HEK293 (cell line): Measurements from ENCODE around the gene SH3RF3.

Experiments
- CTCF ChIA-PET: fragments of 350-600 bp; formaldehyde crosslinking; extraction: SDS; loops from one replicate; lab custom pipeline; 2021; ENCODE audit warnings: antibody characterized with exemption; lab: Yijun Ruan, JAX
- POLR2A ChIA-PET: fragments of 300-600 bp; formaldehyde crosslinking; extraction: SDS; loops from one replicate; lab custom pipeline; 2020; ENCODE audit warnings: antibody characterized with exemption, inconsistent platforms; lab: Yijun Ruan, JAX
- H3K27ac ChIP-seq: fragments of 200-500 bp; sonication (Bioruptor generic); 2 replicates; pipeline ENCODE4 v1.5.1; 2014; ENCODE audit warnings: low read depth, low read length, control low read depth, inconsistent platforms; ENCODE audit errors: extremely low read depth
- H3K36me3 ChIP-seq, 2 experiments: fragments of 200-500 bp in 1 of 2; sonication (Bioruptor generic) in 1 of 2; 1 replicate in 1 of 2; 2 replicates in 1 of 2; pipeline ENCODE4 v1.5.1; 2014 to 2017; ENCODE audit warnings: inconsistent platforms in 2 of 2, low read length in 2 of 2; ENCODE audit not compliant: control insufficient read depth in 2 of 2, insufficient read depth in 1 of 2
- H3K4me1 ChIP-seq: fragments of 200-500 bp; sonication (Bioruptor generic); 2 replicates; pipeline ENCODE4 v1.5.1; 2014; ENCODE audit warnings: mild to moderate bottlenecking, low read length, inconsistent platforms; ENCODE audit not compliant: control insufficient read depth, insufficient read depth
- H3K4me3 ChIP-seq: 2 replicates; pipeline ENCODE4 v1.5.1; 2011; ENCODE audit warnings: low read depth, mild to moderate bottlenecking, control low read depth, low read length, moderate library complexity
- H3K9me3 ChIP-seq: fragments of 200-500 bp; sonication (Bioruptor generic); 2 replicates; pipeline ENCODE4 v1.5.1; 2014; ENCODE audit warnings: low read depth, low read length, inconsistent platforms; ENCODE audit not compliant: control insufficient read depth, insufficient read depth
- BCL11A ChIP-seq: fragments of 450-650 bp; formaldehyde crosslinking; IDR thresholded peaks from 2 replicates; pipeline ENCODE4 v1.5.1; 2016; ENCODE audit warnings: low read depth, missing biosample characterization, missing genetic modification characterization
- BCL11B ChIP-seq: fragments of 450-650 bp; formaldehyde crosslinking; IDR thresholded peaks from 2 replicates; pipeline ENCODE4 v1.5.1; 2016; ENCODE audit warnings: low read depth, missing biosample characterization, missing genetic modification characterization
- GLIS2 ChIP-seq: fragments of 450-650 bp; formaldehyde crosslinking; IDR thresholded peaks from 2 replicates; pipeline ENCODE4 v1.5.1; 2016; ENCODE audit warnings: missing biosample characterization, missing genetic modification characterization
- KLF7 ChIP-seq: fragments of 450-650 bp; formaldehyde crosslinking; IDR thresholded peaks from 2 replicates; pipeline ENCODE4 v1.5.1; 2016; ENCODE audit warnings: missing biosample characterization, missing genetic modification characterization, borderline replicate concordance
- MZF1 ChIP-seq: fragments of 450-650 bp; formaldehyde crosslinking; IDR thresholded peaks from 2 replicates; pipeline ENCODE4 v1.5.1; 2017; ENCODE audit warnings: missing biosample characterization, missing genetic modification characterization, borderline replicate concordance
- SCRT1 ChIP-seq: fragments of 450-650 bp; formaldehyde crosslinking; IDR thresholded peaks from 2 replicates; pipeline ENCODE4 v1.5.1; 2016; ENCODE audit warnings: missing biosample characterization, missing genetic modification characterization, borderline replicate concordance
- ZBTB7A ChIP-seq: fragments of 450-650 bp; formaldehyde crosslinking; IDR thresholded peaks from 2 replicates; pipeline ENCODE4 v1.5.1; 2016; ENCODE audit warnings: low read depth, missing biosample characterization, missing genetic modification characterization
- ZIC2 ChIP-seq: fragments of 450-650 bp; formaldehyde crosslinking; IDR thresholded peaks from 2 replicates; pipeline ENCODE4 v1.5.1; 2016; ENCODE audit warnings: missing biosample characterization, missing genetic modification characterization
- ZNF146 ChIP-seq: fragments of 450-650 bp; formaldehyde crosslinking; IDR thresholded peaks from 2 replicates; pipeline ENCODE4 v1.5.1; 2016; ENCODE audit warnings: missing biosample characterization, missing genetic modification characterization
- ZNF394 ChIP-seq: fragments of 450-650 bp; formaldehyde crosslinking; IDR thresholded peaks from 2 replicates; pipeline ENCODE4 v1.5.1; 2016; ENCODE audit warnings: missing biosample characterization, missing genetic modification characterization, mild to moderate bottlenecking, moderate library complexity, borderline replicate concordance
- ZNF529 ChIP-seq: fragments of 450-650 bp; formaldehyde crosslinking; IDR thresholded peaks from 2 replicates; pipeline ENCODE4 v1.5.1; 2017; ENCODE audit warnings: missing genetic modification characterization, missing biosample characterization; ENCODE audit not compliant: insufficient replicate concordance
- ZNF530 ChIP-seq: fragments of 450-650 bp; formaldehyde crosslinking; IDR thresholded peaks from 2 replicates; pipeline ENCODE4 v1.5.1; 2016; ENCODE audit warnings: low read depth, missing biosample characterization, missing genetic modification characterization
- ZNF670 ChIP-seq: fragments of 450-650 bp; formaldehyde crosslinking; IDR thresholded peaks from 2 replicates; pipeline ENCODE4 v1.5.1; 2016; ENCODE audit warnings: missing biosample characterization, missing genetic modification characterization, low read depth
- TF ChIP-seq, protein P1 (sequence below): fragments of 450-650 bp; formaldehyde crosslinking; IDR thresholded peaks from 2 replicates; pipeline ENCODE4 v1.5.1; 2017; ENCODE audit warnings: missing biosample characterization, missing genetic modification characterization
- TF ChIP-seq, protein P2 (sequence below): fragments of 450-650 bp; formaldehyde crosslinking; IDR thresholded peaks from 2 replicates; pipeline ENCODE4 v1.5.1; 2016; ENCODE audit warnings: missing biosample characterization, missing genetic modification characterization
- TF ChIP-seq, protein P3 (sequence below): fragments of 450-650 bp; formaldehyde crosslinking; IDR thresholded peaks from 2 replicates; pipeline ENCODE4 v1.5.1; 2016; ENCODE audit warnings: missing biosample characterization, missing genetic modification characterization
- TF ChIP-seq, protein P4 (sequence below): fragments of 450-650 bp; formaldehyde crosslinking; IDR thresholded peaks from 2 replicates; pipeline ENCODE4 v1.5.1; 2016; ENCODE audit warnings: missing biosample characterization, missing genetic modification characterization, low read depth
- TF ChIP-seq, protein P5 (sequence below): fragments of 450-650 bp; formaldehyde crosslinking; IDR thresholded peaks from 2 replicates; pipeline ENCODE4 v1.5.1; 2016; ENCODE audit warnings: missing biosample characterization, missing genetic modification characterization

SH3RF3 gene

DNA sequence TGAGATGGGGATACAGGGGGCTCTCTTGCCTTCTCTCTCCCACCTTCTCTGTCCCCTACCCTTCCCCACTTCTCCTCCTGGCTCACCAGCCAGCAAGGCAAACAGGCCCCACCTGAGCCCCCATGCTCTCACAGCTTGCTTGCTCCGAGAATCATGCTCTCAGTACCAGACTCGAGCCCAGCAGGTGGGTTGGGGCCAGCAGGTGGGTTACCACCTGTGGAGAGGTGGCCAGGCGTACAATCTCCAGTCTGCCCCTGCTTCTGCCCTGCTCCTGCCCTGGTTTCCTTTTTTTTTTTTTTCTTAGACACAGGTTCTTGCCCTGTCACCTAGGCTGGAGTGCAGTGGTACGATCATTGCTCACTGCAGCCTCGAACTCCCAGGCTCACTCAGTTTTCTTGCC, 214.5 kb downstream of the SH3RF3 start:
- H3K4me1 ChIP-seq: no peaks in the 10 kb centered on the region
- H3K9me3 ChIP-seq: no peaks in the 10 kb centered on the region
- no peaks in the 10 kb centered on the region for H3K36me3 ChIP-seq
- no peak overlapping the region for H3K27ac ChIP-seq
- POLR2A ChIA-PET: no interaction called here
- CTCF ChIA-PET: no interaction called here
- no peak overlapping the region for H3K4me3 ChIP-seq
- TF ChIP-seq, protein P1, sequence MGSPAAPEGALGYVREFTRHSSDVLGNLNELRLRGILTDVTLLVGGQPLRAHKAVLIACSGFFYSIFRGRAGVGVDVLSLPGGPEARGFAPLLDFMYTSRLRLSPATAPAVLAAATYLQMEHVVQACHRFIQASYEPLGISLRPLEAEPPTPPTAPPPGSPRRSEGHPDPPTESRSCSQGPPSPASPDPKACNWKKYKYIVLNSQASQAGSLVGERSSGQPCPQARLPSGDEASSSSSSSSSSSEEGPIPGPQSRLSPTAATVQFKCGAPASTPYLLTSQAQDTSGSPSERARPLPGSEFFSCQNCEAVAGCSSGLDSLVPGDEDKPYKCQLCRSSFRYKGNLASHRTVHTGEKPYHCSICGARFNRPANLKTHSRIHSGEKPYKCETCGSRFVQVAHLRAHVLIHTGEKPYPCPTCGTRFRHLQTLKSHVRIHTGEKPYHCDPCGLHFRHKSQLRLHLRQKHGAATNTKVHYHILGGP: no peak
- TF ChIP-seq ZNF146 (tag by site-specific recombination): no peak
- TF ChIP-seq MZF1 (tag by site-specific recombination): no peak
- TF ChIP-seq ZIC2: peak; percentile 80
- no peak for TF ChIP-seq KLF7 (tag by site-specific recombination)
- TF ChIP-seq BCL11B (tag by site-specific recombination): no peak
- no peak for TF ChIP-seq GLIS2 (tag by site-specific recombination)
- peak; percentile 62; the same call in 1 of the 2 replicates for TF ChIP-seq SCRT1 (tag by site-specific recombination)
- no peak for TF ChIP-seq ZBTB7A (tag by site-specific recombination)
- no peak for TF ChIP-seq ZNF670 (tag by site-specific recombination)
- TF ChIP-seq, protein P2, sequence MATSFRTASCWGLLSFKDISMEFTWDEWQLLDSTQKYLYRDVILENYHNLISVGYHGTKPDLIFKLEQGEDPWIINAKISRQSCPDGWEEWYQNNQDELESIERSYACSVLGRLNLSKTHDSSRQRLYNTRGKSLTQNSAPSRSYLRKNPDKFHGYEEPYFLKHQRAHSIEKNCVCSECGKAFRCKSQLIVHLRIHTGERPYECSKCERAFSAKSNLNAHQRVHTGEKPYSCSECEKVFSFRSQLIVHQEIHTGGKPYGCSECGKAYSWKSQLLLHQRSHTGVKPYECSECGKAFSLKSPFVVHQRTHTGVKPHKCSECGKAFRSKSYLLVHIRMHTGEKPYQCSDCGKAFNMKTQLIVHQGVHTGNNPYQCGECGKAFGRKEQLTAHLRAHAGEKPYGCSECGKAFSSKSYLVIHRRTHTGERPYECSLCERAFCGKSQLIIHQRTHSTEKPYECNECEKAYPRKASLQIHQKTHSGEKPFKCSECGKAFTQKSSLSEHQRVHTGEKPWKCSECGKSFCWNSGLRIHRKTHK (tag by site-specific recombination): no peak
- no peak for TF ChIP-seq BCL11A
- TF ChIP-seq, protein P3, sequence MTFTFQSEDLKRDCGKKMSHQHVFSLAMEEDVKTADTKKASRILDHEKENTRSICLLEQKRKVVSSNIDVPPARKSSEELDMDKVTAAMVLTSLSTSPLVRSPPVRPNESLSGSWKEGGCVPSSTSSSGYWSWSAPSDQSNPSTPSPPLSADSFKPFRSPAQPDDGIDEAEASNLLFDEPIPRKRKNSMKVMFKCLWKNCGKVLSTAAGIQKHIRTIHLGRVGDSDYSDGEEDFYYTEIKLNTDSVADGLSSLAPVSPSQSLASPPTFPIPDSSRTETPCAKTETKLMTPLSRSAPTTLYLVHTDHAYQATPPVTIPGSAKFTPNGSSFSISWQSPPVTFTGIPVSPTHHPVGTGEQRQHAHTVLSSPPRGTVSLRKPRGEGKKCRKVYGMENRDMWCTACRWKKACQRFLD: no peak
- no peak for TF ChIP-seq ZNF530 (tag by site-specific recombination)
- TF ChIP-seq, protein P4, sequence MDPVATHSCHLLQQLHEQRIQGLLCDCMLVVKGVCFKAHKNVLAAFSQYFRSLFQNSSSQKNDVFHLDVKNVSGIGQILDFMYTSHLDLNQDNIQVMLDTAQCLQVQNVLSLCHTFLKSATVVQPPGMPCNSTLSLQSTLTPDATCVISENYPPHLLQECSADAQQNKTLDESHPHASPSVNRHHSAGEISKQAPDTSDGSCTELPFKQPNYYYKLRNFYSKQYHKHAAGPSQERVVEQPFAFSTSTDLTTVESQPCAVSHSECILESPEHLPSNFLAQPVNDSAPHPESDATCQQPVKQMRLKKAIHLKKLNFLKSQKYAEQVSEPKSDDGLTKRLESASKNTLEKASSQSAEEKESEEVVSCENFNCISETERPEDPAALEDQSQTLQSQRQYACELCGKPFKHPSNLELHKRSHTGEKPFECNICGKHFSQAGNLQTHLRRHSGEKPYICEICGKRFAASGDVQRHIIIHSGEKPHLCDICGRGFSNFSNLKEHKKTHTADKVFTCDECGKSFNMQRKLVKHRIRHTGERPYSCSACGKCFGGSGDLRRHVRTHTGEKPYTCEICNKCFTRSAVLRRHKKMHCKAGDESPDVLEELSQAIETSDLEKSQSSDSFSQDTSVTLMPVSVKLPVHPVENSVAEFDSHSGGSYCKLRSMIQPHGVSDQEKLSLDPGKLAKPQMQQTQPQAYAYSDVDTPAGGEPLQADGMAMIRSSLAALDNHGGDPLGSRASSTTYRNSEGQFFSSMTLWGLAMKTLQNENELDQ (tag by site-specific recombination): no peak
- no peak for TF ChIP-seq ZNF394 (tag by site-specific recombination)
- TF ChIP-seq, protein P5, sequence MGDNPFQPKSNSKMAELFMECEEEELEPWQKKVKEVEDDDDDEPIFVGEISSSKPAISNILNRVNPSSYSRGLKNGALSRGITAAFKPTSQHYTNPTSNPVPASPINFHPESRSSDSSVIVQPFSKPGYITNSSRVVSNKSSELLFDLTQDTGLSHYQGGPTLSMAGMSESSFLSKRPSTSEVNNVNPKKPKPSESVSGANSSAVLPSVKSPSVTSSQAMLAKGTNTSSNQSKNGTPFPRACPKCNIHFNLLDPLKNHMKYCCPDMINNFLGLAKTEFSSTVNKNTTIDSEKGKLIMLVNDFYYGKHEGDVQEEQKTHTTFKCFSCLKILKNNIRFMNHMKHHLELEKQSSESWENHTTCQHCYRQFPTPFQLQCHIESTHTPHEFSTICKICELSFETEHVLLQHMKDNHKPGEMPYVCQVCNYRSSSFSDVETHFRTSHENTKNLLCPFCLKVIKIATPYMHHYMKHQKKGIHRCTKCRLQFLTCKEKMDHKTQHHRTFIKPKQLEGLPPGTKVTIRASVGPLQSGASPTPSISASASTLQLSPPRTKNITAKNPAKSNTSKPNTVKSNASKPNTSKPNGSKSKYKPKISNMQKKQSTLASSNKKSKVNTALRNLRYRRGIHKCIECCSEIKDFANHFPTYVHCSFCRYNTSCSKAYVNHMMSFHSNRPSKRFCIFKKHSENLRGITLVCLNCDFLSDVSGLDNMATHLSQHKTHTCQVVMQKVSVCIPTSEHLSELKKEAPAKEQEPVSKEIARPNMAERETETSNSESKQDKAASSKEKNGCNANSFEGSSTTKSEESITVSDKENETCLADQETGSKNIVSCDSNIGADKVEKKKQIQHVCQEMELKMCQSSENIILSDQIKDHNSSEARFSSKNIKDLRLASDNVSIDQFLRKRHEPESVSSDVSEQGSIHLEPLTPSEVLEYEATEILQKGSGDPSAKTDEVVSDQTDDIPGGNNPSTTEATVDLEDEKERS (tag by site-specific recombination): no peak
- TF ChIP-seq ZNF529 (tag by site-specific recombination): no peak
